ENCODE data around the gene MRPS25.

- TF ChIP-seq CTCF (IDR thresholded peaks at IDR 0.05; ENCODE audit: low read length) (no peak), EZH2 (optimal IDR thresholded peaks at IDR 0.05; ENCODE audit: low read depth, low read length) (no peak)
These were observed 32.5 kb downstream of the MRPS25 start for GRCh38 chr3:15032650-15033049.

All from MM.1S (cell line).